Inflammatory macrophage (primary cell): ENCODE results near the gene ANKRD22.
A peak's percentile ranks its signal among the peaks of the same experiment; 100 is the strongest.
"Not testable (repeated sequence)": the region's sequence is repeated elsewhere in the genome, so short reads cannot be mapped to it uniquely, and the experiment has no call there.

Experiments used
- DNase-seq, 2 donors: peaks; one replicate each; pipeline ENCODE4 v3.0.0-alpha.2; 2020 to 2022

ANKRD22 gene

DNA sequence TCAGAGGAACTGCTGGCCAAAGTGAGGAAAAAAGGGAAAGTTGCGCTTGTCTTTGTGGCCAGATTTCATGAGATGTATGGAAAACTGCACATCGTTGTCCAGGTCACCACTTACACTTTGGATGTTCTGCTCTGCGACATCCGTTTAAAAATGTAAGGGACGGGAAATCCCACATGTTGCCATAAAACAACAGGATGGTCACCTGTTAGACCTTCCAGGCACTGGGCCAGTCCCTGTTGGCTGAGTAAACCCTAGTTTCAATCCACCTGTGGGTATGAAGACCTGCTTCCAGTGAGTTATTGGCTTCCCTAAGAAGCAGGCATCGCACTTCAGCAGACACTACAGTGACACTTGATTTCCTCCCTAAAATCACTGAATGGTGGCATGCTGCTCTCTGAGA is 25.7 kb upstream of the ANKRD22 start:
- no peak for DNase-seq

DNA sequence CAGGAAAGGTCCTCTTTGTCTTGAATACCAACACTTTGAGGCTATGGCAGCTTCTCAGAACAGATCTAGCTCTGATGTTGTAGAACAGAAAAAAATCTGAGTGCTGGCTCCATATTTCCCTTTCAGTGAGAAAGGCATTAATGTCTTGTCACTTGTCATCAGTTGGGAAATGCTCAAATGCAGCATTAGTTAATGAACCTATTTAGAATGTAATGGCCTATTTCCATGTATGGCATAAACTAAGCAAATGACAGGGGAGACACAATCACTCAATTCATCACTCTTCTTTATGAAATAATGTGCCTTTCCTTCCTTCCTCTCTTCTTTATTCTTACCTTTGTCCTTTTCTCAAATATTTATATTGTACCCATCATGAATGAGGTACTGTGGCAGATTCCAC is 23.4 kb upstream of the ANKRD22 start:
- DNase-seq: no peak

DNA sequence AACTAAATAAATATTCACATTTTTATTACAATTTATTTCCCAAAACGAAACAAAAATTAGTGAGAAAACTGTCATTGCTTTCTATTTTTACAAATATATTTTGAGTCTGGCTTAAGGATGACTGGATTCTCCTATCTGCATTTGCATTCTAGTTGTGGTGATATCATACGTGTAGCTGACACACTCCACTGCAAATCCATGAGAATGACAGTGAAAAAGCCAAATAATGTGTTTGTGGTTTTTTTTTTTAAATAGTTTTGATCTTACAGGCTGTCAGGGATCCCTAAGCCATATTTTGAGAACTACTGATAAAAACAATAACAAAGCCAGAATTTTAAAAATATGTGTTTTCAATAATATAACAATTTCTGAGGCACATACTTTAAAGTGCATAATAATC is 22.6 kb upstream of the ANKRD22 start:
- no peak for DNase-seq

DNA sequence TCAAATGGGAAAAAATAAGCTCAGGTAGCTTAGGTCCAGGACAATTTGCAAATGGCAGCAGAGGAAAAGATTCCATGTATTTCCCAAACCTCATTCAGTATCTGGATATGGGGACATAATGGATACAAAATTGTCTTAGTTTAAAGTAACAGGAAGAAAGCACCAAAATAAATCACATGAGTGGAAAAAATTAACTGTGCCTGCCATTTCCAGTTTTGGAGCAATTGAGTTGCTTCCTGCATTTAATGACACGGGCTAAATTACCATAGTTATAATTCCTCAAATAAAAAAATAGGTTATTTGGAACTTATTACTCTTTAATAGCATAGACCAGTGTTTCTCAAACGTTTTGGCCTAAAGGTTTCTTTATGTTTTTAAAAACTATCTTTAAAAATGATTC is 22.1 kb upstream of the ANKRD22 start:
- DNase-seq: no peak

DNA sequence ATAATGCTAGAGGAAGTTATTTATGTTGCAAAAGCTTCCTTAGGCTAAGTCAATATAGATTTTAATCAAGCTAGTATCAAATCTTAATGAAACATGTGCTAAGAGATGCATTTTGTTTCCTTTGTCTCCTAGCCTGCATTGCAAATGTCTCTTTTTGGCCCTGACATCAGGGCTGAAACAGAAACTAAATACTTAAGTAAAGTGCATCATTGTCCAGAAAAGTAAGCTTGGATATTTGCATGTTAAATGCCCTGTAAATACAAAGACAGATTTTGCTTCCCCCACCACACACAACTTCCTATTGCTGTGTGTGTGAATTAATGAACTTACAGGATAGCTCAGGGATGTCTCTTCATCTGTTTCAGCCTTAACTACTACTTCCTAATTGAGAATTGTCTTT is 18.4 kb upstream of the ANKRD22 start:
- DNase-seq: no peak

DNA sequence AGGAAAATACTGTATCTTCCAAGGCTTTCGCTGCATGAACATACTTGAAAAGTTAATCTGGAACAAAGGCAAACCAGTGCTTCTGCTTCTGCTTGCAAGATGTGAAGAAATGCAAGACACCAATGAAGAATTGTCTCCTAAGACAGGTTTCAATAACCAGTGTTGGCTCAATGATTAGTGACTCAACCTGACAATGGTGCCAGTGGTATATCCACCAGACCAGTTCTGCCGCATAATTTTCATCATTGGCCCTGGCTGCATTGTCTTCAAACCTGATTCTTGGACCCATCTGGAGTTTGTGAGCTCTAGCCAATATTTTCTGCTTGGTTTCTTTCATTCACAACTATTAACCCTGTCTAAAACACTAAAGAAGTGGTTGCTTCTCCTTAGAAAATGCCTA is 14.8 kb upstream of the ANKRD22 start:
- DNase-seq: no peak

DNA sequence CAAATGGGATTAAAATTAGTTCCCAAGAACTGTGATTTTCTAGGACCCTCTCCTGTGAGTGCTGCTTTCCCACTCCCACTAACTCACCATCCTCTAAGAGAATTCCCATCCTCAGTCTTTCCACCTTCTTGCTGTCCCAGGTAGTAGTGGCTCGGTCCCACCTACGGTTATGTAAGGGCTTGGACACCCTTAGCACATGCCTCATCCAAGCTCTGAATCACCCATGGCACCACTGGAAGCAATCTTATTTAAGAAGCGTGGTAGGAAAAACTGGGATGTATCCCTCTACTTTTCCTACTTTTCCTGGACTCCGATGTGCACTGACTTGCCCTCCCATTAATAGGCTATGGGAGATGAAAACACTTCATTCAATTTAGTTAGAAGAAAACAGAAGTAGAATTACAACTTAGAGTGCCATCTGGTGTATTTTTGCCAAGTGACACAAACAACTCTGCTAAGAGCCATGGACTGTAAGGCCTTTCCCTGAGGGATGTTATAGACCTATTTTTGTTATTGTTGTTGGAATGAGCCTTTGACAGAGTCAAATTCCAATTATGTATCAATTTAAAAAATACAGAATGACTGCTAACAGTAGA is 13.7 kb upstream of the ANKRD22 start:
- DNase-seq: peak; percentile 63 to 77

DNA sequence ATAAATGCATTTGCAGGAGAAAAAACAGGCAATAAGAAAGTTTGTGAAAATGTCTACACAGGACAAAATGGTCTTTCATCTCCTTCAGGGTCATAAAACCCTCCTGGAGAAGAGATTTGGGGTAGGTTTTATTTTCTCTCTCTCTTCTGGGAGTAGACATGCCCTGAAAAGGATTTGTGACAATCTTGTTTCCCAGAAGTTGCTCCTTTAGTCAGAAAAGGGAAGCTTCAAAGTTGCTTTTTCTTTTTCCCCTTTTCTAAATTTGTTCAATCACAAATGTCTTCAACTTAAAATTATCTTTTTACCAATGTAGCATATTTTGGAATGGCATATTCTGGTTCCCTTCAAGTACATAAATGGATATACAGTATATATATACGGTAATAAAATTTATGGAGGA is 9.4 kb upstream of the ANKRD22 start:
- DNase-seq: peak in 1 of 2 donors; percentile 36

DNA sequence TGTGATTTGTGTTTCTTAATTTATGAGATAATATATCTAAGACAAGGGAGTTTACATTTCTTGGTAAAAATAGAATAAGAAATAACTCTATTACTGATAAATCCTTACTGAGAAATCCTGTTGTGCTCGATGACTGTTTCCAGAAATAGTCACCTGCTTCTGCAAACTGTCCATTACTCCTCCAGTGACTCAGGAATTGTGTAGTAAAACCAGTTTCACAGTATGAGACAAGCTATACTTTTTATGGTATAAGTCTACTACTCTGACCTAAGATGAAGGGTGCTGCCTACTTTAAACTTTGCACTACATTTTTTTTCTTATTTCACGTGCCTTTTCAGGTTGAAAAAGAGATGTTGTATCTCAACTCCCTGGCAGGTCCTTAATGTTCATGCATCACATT is 6.8 kb upstream of the ANKRD22 start:
- peak; percentile 59 to 66 for DNase-seq

DNA sequence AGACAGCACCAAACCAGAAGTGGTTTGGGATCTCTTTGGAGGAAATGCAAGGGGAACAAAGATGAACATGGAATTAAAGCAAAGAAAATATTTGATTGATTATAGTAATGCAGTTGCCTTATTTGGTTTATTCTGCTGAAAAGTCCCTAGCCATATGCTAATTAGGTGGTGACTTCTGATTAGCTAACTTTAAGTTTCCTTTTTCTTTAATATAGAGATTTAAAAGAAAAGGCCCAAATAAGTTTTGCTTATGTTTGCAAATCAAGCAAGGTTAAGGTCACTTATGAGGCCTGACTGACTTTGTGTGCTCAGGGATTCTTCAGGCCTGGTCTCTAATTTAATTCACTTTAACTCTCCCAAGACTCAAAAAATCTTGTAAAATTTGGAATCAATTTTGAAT is 6.2 kb upstream of the ANKRD22 start:
- no peak for DNase-seq

DNA sequence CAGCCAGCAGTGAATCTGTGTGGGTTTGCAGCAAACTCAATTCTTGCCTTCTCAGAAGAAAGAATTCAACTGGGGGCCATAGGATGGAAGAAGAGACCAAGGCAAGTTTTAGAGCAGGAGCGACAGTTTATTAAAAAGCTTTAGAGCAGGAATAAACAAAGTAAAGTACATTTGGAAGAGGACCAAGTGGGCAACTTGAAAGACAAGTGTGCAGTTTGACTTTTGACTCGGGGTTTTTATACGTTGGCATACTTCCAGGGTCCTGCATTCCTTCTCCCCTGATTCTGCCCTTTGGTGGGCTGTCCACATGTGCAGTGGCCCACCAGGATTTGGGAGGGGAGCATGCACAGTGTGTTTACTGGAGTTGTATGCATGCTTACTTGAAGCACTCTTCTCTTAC is 3.0 kb upstream of the ANKRD22 start:
- no peak for DNase-seq

DNA sequence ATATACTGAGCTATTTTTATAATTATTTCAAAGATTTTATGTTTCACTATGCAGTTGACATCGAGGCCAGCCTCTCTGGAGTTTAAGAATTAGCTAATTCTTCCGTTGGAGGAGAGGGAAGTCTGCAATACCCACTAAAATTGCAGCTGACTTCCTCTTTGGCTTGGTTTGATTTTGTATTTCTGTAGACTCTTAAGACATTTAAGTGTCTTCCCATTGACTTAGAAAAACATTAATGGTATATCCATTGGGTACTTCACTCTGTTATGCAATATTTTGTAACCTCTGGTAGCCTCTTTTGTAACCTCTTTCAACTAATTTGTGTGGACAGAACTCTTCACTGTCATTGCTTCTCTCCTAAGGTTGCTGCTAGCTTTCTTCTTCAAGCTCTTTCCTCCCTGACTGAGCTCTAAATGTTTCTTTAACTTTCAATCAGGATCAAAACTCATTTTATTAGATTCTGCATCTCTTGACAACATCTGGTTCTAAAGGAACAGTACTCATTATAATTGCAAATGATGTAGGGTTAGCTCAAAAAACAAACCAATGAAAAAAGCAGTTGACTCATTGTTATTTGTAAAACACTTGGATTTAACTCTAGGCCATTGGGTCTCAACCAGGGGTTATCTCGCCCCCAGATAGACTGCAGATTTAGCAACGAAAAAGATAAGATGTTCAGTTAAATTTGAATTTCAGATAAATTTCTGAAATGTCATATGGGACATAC is 1.7 kb upstream of the ANKRD22 start:
- peak; percentile 87 to 98 for DNase-seq

DNA sequence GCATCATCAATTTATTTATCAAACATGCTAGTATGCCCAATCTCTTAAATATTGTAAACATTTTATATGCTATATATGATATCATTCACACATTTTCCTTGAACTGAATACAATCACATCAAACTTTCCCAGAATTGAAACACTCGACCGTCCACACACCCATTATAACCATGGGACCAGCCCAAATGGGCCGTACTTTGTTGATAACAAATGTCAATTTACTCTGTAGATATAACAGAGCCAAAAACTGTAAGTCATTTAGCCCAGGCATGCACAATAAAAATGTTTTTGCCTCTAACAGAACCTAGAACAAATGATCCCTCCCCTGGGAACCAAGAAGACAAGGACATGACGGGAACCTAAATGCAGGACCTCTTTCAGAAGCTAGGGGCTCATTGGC is 683 bp upstream of the ANKRD22 start:
- no peak for DNase-seq

DNA sequence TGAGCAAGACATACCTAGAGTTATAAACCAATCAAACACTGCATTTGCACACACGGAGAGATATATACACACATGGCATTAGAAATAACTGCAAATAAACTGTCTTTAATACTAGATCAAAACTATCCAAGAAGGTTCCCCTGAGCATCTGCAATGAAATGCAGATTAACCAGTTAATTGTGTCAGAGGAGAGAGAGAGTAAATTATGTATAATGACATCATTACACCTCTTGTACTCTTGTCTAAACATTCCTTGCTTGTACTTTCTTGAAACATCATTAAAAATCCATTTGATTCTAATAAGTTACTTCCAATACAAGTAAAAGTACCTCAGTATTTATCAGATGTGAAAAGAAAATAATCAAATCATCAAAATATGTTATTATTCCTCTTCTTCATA is 932 bp downstream of the ANKRD22 start:
- DNase-seq: no peak

DNA sequence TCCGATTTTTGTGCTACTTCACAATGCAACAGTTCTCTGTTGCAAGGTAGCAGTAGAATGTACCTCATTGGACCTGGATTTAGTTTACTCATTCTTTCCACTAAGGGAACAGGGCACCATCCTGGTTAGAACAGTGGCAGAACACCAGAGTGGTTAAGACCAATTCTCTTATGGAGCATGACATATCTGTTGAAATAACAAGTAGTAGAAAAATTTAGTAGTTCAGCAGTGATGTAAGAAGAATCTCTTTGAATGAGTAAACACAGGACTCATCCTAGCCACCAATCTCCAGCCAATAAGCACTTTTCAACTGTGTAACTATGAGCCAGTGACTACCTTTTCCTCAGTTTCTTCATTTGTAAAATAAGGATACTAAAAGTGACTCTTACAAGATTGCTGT is 2.4 kb downstream of the ANKRD22 start:
- DNase-seq: peak in 1 of 2 donors; percentile 39

DNA sequence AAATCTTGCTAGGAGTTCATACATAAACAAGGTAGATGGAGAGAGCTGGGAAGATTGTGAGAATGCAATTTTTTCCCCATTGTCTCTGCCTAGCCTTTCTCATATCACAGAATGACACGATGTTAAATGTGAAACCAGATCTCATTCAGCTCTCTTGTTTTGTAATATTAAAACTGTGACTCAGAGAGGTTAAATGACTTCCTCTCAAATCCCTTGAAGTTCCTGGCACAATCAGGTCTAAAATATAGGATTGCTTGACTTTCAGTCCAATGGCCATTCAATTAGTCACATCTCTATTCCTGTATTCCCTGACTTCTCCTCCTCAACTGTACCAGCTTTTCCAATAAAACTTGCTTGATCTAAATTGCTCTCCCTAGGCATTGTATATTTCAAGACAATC is 3.1 kb downstream of the ANKRD22 start:
- DNase-seq: peak; percentile 50 to 81

DNA sequence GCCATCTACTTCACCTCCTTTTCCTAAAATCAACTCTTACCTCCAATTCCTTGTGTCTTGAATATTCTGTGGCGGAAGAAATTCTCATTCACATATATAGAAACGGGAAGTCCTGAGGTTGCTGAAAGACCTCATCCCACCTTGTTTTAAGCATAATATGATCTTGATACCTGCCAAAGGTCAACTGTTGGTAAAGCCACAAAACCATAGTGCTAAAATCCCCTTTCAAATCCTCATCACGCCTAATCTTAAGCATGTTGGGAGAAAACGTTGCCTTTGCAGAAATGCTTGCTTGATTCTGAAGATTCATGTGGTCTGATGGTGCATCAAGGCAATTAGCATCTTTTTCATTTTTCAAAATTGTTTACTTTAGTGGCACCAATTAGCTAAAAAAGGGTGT is 8.5 kb downstream of the ANKRD22 start:
- no peak for DNase-seq

DNA sequence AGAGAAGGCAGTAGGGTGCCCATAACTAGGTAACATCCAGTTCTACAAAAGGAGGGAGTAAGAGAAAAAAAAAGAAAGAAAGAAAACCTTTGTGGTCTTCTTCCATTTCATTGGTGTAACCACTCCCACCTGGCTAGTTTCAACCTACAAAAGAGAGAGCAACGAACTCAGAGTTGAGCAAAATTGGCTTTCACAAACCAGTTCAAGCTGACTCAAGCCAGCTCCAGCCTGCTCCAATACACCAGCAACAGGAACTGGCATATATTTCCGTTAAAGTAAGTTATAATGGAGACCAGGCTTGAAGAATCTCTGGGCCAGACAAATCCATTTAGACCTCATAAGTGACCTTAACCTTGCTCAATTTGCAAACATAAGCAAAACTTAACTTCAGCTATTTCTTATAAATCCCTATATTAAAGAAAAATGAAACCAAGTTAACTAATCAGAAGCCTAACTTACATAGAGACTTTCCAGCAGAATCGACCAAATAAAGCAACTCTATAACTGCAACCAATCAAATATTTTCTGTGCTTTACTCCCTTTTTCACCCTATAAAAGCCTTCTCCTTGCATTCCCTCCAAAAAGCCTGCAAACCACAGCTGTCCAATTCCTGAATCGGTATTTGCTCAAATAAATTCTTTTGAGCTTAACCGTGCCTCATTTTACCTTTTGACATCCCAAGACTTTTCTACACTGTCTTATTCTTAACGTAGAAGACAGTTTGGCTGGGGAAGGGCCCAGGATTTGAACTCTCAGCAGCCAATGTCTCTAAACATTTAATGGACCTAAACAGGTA is 10.1 kb downstream of the ANKRD22 start:
- peak; percentile 21 to 42 for DNase-seq

DNA sequence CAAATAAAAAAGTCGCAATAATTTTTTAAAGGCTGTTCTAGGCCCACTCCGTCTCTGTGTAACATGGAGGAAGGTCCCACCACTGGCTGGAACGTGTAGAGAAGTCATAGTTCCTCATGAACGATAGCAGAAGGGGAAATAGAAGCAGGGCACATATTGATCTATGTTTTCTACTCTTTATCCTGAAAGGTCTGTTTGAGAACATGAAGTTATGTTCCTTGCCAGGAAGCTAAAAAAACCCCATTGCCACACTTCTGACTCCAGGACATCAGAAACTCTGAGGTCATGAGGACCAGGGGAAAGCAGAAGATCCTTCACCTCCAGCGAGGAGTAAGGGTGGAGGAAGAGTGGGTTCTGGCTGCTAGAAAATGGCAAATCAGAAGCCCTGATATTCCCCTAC is 10.8 kb downstream of the ANKRD22 start:
- peak; percentile 30 to 52 for DNase-seq

DNA sequence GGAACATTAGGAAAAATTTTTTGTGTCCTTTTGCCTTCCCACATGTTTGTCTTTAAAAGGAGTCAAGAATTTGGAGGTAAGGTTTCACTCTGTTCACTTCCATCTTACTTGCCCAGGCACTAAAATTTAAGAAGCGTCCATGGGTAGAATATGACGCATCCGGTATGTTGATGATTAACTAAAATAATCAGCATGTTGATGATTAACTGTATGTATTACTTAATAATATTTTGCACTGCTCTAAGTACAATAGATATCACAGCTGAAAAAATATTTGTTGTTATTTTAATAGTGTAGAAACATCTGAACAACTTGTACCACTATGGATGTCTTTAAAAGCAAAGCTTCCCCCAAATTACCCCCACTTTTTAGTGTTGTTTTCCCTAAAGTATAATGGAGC is 11.5 kb downstream of the ANKRD22 start:
- DNase-seq: no peak

DNA sequence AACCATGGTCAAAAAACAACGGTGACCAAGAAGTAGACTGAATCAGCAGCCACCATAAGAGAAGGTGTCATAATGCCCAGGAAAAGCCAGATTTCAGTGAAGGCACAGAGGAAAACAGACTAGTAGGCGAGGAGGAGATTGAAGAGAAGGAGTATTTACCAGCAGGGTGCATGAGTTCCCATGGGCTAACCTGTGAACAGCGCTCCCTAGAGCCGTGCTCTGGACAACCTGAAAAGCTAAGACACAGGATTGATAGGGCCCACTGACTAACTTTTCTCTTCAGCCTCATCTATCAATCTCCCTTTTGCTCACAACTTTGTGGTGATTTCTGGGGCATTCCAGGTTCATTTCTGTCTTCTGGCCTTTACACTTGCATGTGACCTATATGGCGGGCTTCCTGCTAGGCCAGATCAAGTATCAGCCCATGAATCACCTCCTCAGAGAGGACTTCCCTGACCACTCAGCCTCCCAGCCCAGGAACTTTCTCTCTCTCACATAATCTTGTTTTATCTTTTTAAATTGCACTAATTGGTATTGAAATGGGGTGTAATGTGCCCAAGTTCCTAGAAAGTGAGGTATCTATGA is 12.8 kb downstream of the ANKRD22 start:
- DNase-seq: no peak

DNA sequence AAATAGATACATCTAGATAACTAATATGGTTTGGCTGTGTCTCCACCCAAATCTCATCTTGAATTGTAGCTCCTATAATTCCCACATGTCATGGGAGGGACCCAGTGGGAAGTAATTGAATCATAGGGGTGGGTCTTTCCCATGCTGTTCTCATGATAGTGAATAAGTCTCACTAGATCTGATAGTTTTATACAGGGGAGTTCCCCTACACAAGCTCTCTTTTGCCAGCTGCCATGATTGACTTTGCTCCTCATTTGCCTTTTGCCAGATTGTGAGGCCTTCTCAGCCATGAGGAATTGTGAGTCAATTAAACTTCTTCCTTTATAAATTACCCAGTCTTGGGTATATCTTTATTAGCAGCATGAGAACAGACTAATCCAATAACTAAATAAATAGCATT is 14.0 kb downstream of the ANKRD22 start:
- not testable (repeated sequence) for DNase-seq

DNA sequence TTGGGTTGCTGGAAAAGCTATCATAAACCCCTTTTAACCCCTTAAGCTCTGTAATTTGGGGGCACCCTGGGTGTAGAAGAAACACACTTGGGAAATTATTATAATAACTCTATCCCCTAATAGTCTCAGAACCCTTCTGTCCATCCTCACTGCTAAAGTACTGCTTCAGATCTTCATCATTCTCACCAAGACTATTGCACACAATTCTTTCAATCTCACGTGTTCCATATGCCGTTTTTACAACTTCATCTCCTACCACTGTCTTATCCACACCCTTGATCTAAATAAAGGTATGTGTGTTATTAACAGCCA is 15.8 kb downstream of the ANKRD22 start:
- DNase-seq: no peak
